ENCODE measurements around the gene AP1S2. TPM values are rescaled to one million over a fixed set of nuclear protein-coding genes. Genes with fewer than 3 reads are reported as not detected.
A peak's percentile ranks its signal among the peaks of the same experiment; 100 is the strongest.

The AP1S2 gene
- total RNA-seq, 1 donor from 2014 or later: 42.3 TPM

DNA sequence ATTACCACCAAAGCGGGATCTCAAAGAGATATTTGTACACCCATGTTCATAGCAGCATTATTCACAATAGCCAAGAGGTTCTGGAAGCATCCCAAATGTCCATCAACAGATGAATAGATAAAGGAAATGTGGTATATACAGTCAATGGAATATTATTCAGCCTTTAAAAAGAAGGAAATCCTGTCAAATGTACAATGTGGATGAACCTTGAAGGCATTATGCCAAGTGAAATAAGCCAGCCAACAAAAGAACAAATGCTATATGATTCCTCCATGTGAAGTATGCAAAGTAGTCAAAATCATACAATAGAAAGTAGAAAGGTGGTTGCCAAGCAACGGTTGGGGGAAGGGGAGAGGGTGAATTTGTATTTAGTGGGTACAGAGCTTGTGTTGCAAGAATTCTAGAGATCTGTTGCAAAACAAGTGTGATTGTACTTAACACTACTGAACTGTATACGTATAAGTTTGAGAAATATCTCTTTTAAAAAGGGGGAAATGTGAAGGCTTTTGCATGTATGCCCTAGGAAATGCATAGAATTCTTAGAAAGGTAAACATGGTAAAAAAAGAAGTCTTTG, 69.3 kb downstream of the AP1S2 start:
- no peaks in the 10 kb centered on the region for H3K27me3 Mint-ChIP-seq
- TF ChIP-seq, protein P1, sequence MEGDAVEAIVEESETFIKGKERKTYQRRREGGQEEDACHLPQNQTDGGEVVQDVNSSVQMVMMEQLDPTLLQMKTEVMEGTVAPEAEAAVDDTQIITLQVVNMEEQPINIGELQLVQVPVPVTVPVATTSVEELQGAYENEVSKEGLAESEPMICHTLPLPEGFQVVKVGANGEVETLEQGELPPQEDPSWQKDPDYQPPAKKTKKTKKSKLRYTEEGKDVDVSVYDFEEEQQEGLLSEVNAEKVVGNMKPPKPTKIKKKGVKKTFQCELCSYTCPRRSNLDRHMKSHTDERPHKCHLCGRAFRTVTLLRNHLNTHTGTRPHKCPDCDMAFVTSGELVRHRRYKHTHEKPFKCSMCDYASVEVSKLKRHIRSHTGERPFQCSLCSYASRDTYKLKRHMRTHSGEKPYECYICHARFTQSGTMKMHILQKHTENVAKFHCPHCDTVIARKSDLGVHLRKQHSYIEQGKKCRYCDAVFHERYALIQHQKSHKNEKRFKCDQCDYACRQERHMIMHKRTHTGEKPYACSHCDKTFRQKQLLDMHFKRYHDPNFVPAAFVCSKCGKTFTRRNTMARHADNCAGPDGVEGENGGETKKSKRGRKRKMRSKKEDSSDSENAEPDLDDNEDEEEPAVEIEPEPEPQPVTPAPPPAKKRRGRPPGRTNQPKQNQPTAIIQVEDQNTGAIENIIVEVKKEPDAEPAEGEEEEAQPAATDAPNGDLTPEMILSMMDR (IDR thresholded peaks at IDR 0.05): no peak
- H3K4me1 Mint-ChIP-seq: peaks cover 16% of the 10 kb centered on the region
- H3K36me3 Mint-ChIP-seq (ENCODE audit: low read depth): peaks cover 15% of the 10 kb centered on the region
- no peak overlapping the region for H3K27ac Mint-ChIP-seq
- ChIA-PET CTCF (no interaction called here), POLR2A (no interaction called here)
- H3K4me3 Mint-ChIP-seq: no peak overlapping the region
- intact Hi-C loops (cut with micrococcal nuclease): no loop called here
- no peak for ATAC-seq (ENCODE audit: low read depth)
- H3K9me3 Mint-ChIP-seq: no peaks in the 10 kb centered on the region
- DNase-seq: no peak

DNA sequence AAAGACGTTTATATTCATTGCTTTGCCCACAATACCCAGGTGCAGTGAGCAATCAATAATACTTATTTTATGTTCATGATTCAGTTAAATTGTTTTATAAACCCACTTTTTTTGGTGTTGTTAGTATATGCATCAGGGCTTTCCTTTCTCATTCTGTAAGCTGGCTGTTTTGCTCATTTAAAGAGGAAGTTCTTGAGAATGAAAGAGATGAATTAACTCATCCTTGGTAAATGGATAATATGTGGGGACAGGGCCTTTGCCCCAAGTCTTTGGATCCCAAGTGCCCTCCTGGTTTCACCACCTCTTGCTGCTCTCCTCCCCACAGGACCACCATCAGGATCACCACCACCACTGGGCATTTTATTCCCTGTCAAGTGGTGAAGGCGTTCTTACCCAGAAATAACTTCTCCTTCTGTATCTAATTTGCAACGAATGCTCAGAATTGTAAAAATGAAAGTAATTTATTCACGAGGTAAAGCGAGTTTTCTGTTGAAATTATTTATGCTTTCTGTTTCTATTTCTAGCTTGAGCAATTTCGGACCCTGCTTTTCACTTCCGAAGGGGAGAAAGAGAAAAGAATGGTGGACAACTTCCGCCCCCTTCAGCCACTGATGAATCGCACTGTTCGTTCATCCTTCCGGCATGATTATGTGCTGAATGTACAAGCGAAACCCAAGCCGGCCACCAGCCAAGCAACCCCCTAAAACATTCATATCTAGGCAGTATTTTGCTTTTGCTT, 72.5 kb downstream of the AP1S2 start:
- Mint-ChIP-seq H3K4me3 (peak overlapping the region; percentile 83), H3K27ac (peak overlapping the region; percentile 98), H3K36me3 (ENCODE audit: low read depth) (peaks cover 23% of the 10 kb centered on the region), H3K9me3 (no peaks in the 10 kb centered on the region), H3K4me1 (peaks cover 16% of the 10 kb centered on the region), H3K27me3 (no peaks in the 10 kb centered on the region)
- peak; percentile 81 for ATAC-seq (ENCODE audit: low read depth)
- TF ChIP-seq, protein P1 (IDR thresholded peaks at IDR 0.05): no peak
- intact Hi-C loops (cut with micrococcal nuclease): loop anchor here (1.0 to 2.0 kb wide), 3 partner anchors 8 to 107 kb away; partner anchors contain the start of genes CA5B and ZRSR2
- ChIA-PET CTCF (interaction anchor here (1.1 to 1.2 kb wide), 2 partner anchors 9 to 20 kb away, joined by 3 to 4 read pairs; partner anchors contain the start of gene ZRSR2), POLR2A (interaction anchor here (0.7 to 2.3 kb wide), 6 partner anchors 8 to 1236 kb away, joined by 3 to 27 read pairs (median 8); partner anchors contain the start of genes AP1S2, CA5B and ZRSR2)
- no peak for DNase-seq

Other genes with a start within 250 kb of the AP1S2 start
- 0.20 and 0.24 TPM in 2 replicates for gene CLTRN, start 190.0 kb downstream of the AP1S2 start, total RNA-seq
- 9.9 and 10.6 TPM in 2 replicates for gene CA5B, start 116.5 kb downstream of the AP1S2 start, total RNA-seq
- gene ZRSR2, start 64.3 kb downstream of the AP1S2 start, total RNA-seq: 19.8 and 20.9 TPM in 2 replicates

All from activated B cell treated with CpG ODN at 0.5 μM for 24 hours (primary cell).